SH-SY5Y (cell line): ENCODE measurements around the gene DRC3.

Source experiments
- GATA2 ChIP-seq: IDR thresholded peaks from 2 replicates; pipeline ENCODE4 v1.6.1; 2011; ENCODE audit warnings: mild to moderate bottlenecking, low read depth, low read length
- GATA3 ChIP-seq: IDR thresholded peaks from 2 replicates; pipeline ENCODE4 v1.6.1; 2011; ENCODE audit warnings: low read depth, mild to moderate bottlenecking, low read length, moderate library complexity

- TF ChIP-seq GATA2: no peak
- TF ChIP-seq GATA3: no peak
Measured at GRCh38 chr17:17942846-17943245, 29.8 kb upstream of the DRC3 start.
